Measurements from ENCODE around the gene MYOM1. TPM values are rescaled to one million over a fixed set of nuclear protein-coding genes. Genes with fewer than 3 reads are reported as not detected.
"Not testable (repeated sequence)": the region's sequence is repeated elsewhere in the genome, so short reads cannot be mapped to it uniquely, and the experiment has no call there.

The MYOM1 gene
- total RNA-seq, 1 donor from 2014 or later = 0.57 TPM

- Histone ChIP-seq H3K79me2 (ENCODE audit: insufficient read depth, low read length) (no peaks in the 10 kb centered on the region), H2AFZ (ENCODE audit: low read depth, low read length) (peak overlapping the region; percentile 26), H3K36me3 (ENCODE audit: insufficient read depth, low read length) (no peaks in the 10 kb centered on the region), H3K9me3 (ENCODE audit: insufficient read depth, low read depth, low read length) (no peaks in the 10 kb centered on the region), H3K4me2 (ENCODE audit: low read length) (no peak overlapping the region), H3K27me3 (ENCODE audit: insufficient read depth, low read length) (no peaks in the 10 kb centered on the region), H3K4me1 (ENCODE audit: insufficient read depth, low read length) (no peaks in the 10 kb centered on the region), H3K9ac (ENCODE audit: low read length) (no peak overlapping the region), H4K20me1 (ENCODE audit: insufficient read depth, low read length) (no peaks in the 10 kb centered on the region), H3K27ac (ENCODE audit: low read depth, low read length) (no peak overlapping the region), H3K4me3 (ENCODE audit: insufficient read depth, low read depth, low read length) (no peak overlapping the region)
- Mint-ChIP-seq H3K9me3 (ENCODE audit: unreplicated experiment) (no peaks in the 10 kb centered on the region), H3K4me1 (ENCODE audit: low read depth, unreplicated experiment) (peaks cover 10% of the 10 kb centered on the region), H3K36me3 (ENCODE audit: low read depth, unreplicated experiment) (no peaks in the 10 kb centered on the region), H3K27ac (ENCODE audit: unreplicated experiment) (no peak overlapping the region), H3K4me3 (ENCODE audit: unreplicated experiment) (no peak overlapping the region), H3K27me3 (ENCODE audit: low read depth, unreplicated experiment) (peaks cover 9% of the 10 kb centered on the region)
- FAIRE-seq (no peak), DNase-seq (ENCODE audit: low read depth) (no peak)
- no peak for TF ChIP-seq EZH2 (IDR thresholded peaks at IDR 0.05; ENCODE audit: insufficient read depth, low read length)
- TF ChIP-seq CTCF (IDR thresholded peaks at IDR 0.05; ENCODE audit: insufficient read depth, low read depth, low read length) = no peak
Measured at GRCh38 chr18:3027370-3027891, 192.3 kb downstream of the MYOM1 start.

- Histone ChIP-seq H3K4me1 (ENCODE audit: insufficient read depth, low read length) (no peaks in the 10 kb centered on the region), H3K9ac (ENCODE audit: low read length) (no peak overlapping the region), H3K79me2 (ENCODE audit: insufficient read depth, low read length) (no peaks in the 10 kb centered on the region), H3K27me3 (ENCODE audit: insufficient read depth, low read length) (no peaks in the 10 kb centered on the region), H3K27ac (ENCODE audit: low read depth, low read length) (no peak overlapping the region), H2AFZ (ENCODE audit: low read depth, low read length) (no peak overlapping the region), H3K9me3 (ENCODE audit: insufficient read depth, low read depth, low read length) (no peaks in the 10 kb centered on the region), H3K36me3 (ENCODE audit: insufficient read depth, low read length) (no peaks in the 10 kb centered on the region), H3K4me3 (ENCODE audit: insufficient read depth, low read depth, low read length) (no peak overlapping the region), H3K4me2 (ENCODE audit: low read length) (no peak overlapping the region), H4K20me1 (ENCODE audit: insufficient read depth, low read length) (no peaks in the 10 kb centered on the region)
- FAIRE-seq = no peak
- Mint-ChIP-seq H3K4me3 (ENCODE audit: unreplicated experiment) (no peak overlapping the region), H3K4me1 (ENCODE audit: low read depth, unreplicated experiment) (peaks cover 10% of the 10 kb centered on the region), H3K27me3 (ENCODE audit: low read depth, unreplicated experiment) (peaks cover 5% of the 10 kb centered on the region), H3K27ac (ENCODE audit: unreplicated experiment) (no peak overlapping the region), H3K36me3 (ENCODE audit: low read depth, unreplicated experiment) (no peaks in the 10 kb centered on the region), H3K9me3 (ENCODE audit: unreplicated experiment) (no peaks in the 10 kb centered on the region)
- no peak for TF ChIP-seq CTCF (IDR thresholded peaks at IDR 0.05; ENCODE audit: insufficient read depth, low read depth, low read length)
- TF ChIP-seq EZH2 (IDR thresholded peaks at IDR 0.05; ENCODE audit: insufficient read depth, low read length) = no peak
- no peak for DNase-seq (ENCODE audit: low read depth)
Measured at GRCh38 chr18:3025544-3025943, 194.2 kb downstream of the MYOM1 start.

- H3K9me3 ChIP-seq (ENCODE audit: insufficient read depth, low read depth, low read length); H3K27ac ChIP-seq (ENCODE audit: low read depth, low read length); H4K20me1 ChIP-seq (ENCODE audit: insufficient read depth, low read length); H3K36me3 Mint-ChIP-seq (ENCODE audit: low read depth, unreplicated experiment); H3K9ac ChIP-seq (ENCODE audit: low read length); H3K4me1 Mint-ChIP-seq (ENCODE audit: low read depth, unreplicated experiment); H3K4me3 ChIP-seq (ENCODE audit: insufficient read depth, low read depth, low read length); H3K27ac Mint-ChIP-seq (ENCODE audit: unreplicated experiment); H3K4me3 Mint-ChIP-seq (ENCODE audit: unreplicated experiment); H3K4me2 ChIP-seq (ENCODE audit: low read length); DNase-seq (ENCODE audit: low read depth); H3K27me3 Mint-ChIP-seq (ENCODE audit: low read depth, unreplicated experiment); H3K79me2 ChIP-seq (ENCODE audit: insufficient read depth, low read length); H3K36me3 ChIP-seq (ENCODE audit: insufficient read depth, low read length); FAIRE-seq; H3K27me3 ChIP-seq (ENCODE audit: insufficient read depth, low read length); H2AFZ ChIP-seq (ENCODE audit: low read depth, low read length); H3K4me1 ChIP-seq (ENCODE audit: insufficient read depth, low read length); H3K9me3 Mint-ChIP-seq (ENCODE audit: unreplicated experiment): not testable (repeated sequence)
Measured at GRCh38 chr18:3023603-3024002, 196.2 kb downstream of the MYOM1 start.

Other genes with a start within 250 kb of the MYOM1 start
- gene LPIN2, start 206.8 kb downstream of the MYOM1 start, total RNA-seq = 14.6 and 16.5 TPM in 2 replicates
- gene MYL12A, start 27.8 kb upstream of the MYOM1 start, total RNA-seq = 659 and 682 TPM in 2 replicates
- 374 and 433 TPM in 2 replicates for gene MYL12B, start 42.2 kb upstream of the MYOM1 start, total RNA-seq
- 110 and 128 TPM in 2 replicates for gene TGIF1, start 230.2 kb upstream of the MYOM1 start, total RNA-seq

Data from astrocyte (in vitro differentiated cells and primary cell).